HG03108 (cell line): ENCODE data around the gene EDC3.

Experiments used
- ATAC-seq: cut with Tn5 transposase; IDR thresholded peaks from one replicate; pipeline ENCODE4 v1.9.1; 2021; ENCODE audit warnings: moderate library complexity; ENCODE audit not compliant: unreplicated experiment

EDC3 gene

DNA sequence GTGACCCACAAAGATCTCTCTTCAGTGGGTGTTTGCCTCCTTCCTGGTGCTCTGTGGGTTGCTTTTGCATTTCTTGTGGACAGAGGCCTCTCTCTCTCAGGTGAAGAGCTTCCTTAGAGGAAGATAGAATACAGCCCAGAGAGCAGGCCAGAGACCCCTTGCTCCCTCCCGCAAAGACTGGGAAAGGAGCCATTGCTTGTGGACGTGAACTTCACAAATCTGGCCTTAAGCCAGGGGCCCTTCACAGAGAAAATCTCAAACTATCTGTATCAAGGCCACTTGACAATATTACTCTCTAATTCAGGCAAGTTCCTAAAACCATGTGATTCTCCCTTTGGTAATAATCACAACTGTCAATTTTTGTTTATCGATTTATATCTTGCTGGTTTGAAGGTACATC lies 110.6 kb downstream of the EDC3 start:
- ATAC-seq: no peak

DNA sequence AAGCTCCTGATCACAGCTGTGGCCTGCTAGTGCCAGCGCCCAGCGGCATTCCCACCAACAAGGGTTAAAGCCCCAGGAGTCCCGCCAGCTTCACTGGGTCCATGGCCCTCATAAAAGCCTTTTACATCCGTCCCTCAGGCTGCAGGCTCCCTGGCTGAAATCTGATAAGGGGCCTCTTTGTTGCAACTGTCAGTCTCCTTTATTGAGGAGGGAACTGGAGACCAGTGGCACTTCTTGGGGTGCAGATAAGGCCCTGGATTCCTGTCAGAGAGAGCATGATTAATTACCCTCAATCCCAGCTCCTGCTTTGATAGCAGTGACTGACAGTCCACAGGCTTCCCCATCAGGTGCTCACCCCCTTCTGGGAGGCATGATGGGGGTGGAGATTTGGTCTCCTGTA lies 111.0 kb downstream of the EDC3 start:
- ATAC-seq: no peak

DNA sequence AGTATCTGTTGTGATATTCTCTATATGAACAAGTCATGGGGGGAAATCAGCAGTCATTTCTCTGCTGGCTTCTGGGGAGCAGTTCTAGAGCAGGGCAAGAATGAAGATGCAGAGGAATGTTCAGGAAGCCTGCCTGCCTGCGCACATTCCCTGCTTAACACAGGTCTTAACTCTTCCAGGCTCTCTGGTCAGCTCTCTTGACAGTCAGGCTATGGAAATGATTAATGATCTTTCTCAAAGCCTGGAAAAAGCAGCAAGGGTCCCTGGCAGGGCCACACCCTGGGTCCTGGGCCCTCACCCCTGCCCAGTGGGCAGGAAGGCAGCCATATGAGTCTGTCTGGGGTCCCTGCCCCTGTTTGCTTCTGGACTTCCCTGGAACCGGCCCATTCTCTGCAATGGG lies 111.6 kb downstream of the EDC3 start:
- no peak for ATAC-seq
